GM18870 (cell line): ENCODE measurements around the gene ARFRP1.
"Not testable (repeated sequence)": the region's sequence is repeated elsewhere in the genome, so short reads cannot be mapped to it uniquely, and the experiment has no call there.

Experiments
- ATAC-seq: cut with Tn5 transposase; IDR thresholded peaks from one replicate; pipeline ENCODE4 v1.9.1; 2021; ENCODE audit warnings: moderate library complexity; ENCODE audit not compliant: unreplicated experiment

The ARFRP1 gene

GRCh38 chr20:63657937-63658748 is 49.6 kb downstream of the ARFRP1 start, which contains the start of gene RTEL1:
RTEL1 (plus strand) TSS chr20:63658312; CDS start chr20:63659403, 1,091 bp downstream.
- peak; percentile 77 for ATAC-seq

GRCh38 chr20:63657260-63657936 is 50.4 kb downstream of the ARFRP1 start:
- ATAC-seq: no peak

- ATAC-seq: no peak
These were observed 51.3 kb downstream of the ARFRP1 start for GRCh38 chr20:63656451-63656850.

GRCh38 chr20:63655249-63655648 is 52.5 kb downstream of the ARFRP1 start:
- no peak for ATAC-seq

- no peak for ATAC-seq
These were observed 53.7 kb downstream of the ARFRP1 start for GRCh38 chr20:63653974-63654668.

GRCh38 chr20:63653041-63653973 is 54.5 kb downstream of the ARFRP1 start, which contains the start of gene STMN3:
STMN3 (minus strand) TSS chr20:63653424; CDS start chr20:63653345, 79 bp downstream.
- ATAC-seq: no peak

DNA sequence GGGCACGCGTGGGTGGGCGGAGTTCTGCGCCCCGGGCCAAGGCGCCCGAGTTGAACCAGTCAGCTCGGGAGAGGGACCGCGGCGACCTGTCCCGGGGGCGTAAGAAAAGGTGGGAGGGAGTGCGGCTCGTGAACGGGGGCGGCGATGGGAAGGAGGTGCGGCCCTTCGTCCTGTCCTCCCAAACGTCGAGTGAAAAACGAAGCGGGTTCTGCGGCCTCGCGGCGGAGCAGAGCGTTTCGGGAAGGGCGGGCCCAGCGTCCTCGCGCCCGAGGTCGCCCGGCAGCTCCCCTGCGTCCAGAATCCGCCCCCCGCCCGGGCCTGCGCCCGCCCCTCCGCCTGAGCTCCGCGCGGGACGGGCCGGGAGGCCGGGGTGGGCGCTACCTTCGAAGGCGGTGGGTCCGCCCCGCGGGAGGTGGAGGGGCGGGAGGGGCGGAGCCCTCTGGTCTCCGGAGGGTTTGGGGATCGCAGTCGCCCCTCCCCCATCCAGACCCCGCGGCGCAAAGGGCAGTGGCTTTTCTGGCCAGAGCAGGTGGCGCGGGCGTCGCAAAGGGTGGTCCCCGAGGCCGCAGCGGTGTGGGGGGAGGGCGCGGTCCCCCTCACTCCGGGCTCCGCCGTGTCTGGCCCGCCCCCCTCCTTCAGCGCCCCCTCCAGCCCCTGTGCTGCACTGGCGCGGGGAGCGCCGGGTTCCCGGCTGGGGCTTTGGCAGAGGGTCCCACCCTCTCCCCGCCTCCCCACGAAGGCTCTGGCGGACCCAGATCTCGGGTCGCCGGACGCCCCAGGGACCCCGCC is 55.4 kb downstream of the ARFRP1 start:
- no peak for ATAC-seq

GRCh38 chr20:63651942-63652191 is 55.9 kb downstream of the ARFRP1 start:
- no peak for ATAC-seq

GRCh38 chr20:63650486-63650885 is 57.3 kb downstream of the ARFRP1 start:
- not testable (repeated sequence) for ATAC-seq

GRCh38 chr20:63648895-63649589 is 58.7 kb downstream of the ARFRP1 start:
- no peak for ATAC-seq
